Kidney epithelial cell (primary cell): ENCODE data around the gene TENM4. TPM values are rescaled to one million over a fixed set of nuclear protein-coding genes. Genes with fewer than 3 reads are reported as not detected.

ENCODE experiments used
- DNase-seq: peaks from one replicate; pipeline ENCODE4 v3.0.0-alpha.2; 2010; ENCODE audit warnings: low read depth
- H3K27me3 ChIP-seq: 2 replicates; pipeline ENCODE4 v1.6.0; 2011; ENCODE audit warnings: low read length; ENCODE audit not compliant: control insufficient read depth, insufficient read depth
- H3K36me3 ChIP-seq: 2 replicates; pipeline ENCODE4 v1.5.1; 2011; ENCODE audit warnings: low read length; ENCODE audit not compliant: control insufficient read depth, insufficient read depth
- H3K4me3 ChIP-seq: 2 replicates; pipeline ENCODE4 v1.5.1; 2011; ENCODE audit warnings: low read depth, mild to moderate bottlenecking, control low read depth, low read length
- CTCF ChIP-seq: IDR thresholded peaks from 2 replicates; pipeline ENCODE4 v1.5.1; 2011; ENCODE audit warnings: mild to moderate bottlenecking, moderate library complexity, low read length, control low read depth, inconsistent platforms; ENCODE audit not compliant: insufficient read depth, poor library complexity, severe bottlenecking
- total RNA-seq: library from RNA; depleted of rRNA; stranded (reverse); fragments of >200 nt; gene quantifications from 2 replicates; pipeline ENCODE4 v1.2.3, GENCODE V29; 2015

Gene TENM4
- total RNA-seq, 1 donor from 2014 or later = 35.3 TPM

GRCh38 chr11:78656327-78656726 lies 784.5 kb downstream of the TENM4 start:
- H3K27me3 ChIP-seq = no peaks in the 10 kb centered on the region
- no peak for DNase-seq
- no peak for TF ChIP-seq CTCF
- H3K4me3 ChIP-seq = no peak overlapping the region
- H3K36me3 ChIP-seq = no peaks in the 10 kb centered on the region

- Histone ChIP-seq H3K4me3 (no peak overlapping the region), H3K36me3 (no peaks in the 10 kb centered on the region), H3K27me3 (no peaks in the 10 kb centered on the region)
- TF ChIP-seq CTCF = no peak
- no peak for DNase-seq
Measured at GRCh38 chr11:78655561-78655960, 785.3 kb downstream of the TENM4 start.

GRCh38 chr11:78654866-78655265 lies 786.0 kb downstream of the TENM4 start:
- Histone ChIP-seq H3K4me3 (no peak overlapping the region), H3K36me3 (no peaks in the 10 kb centered on the region), H3K27me3 (no peaks in the 10 kb centered on the region)
- no peak for DNase-seq
- TF ChIP-seq CTCF = no peak

- no peak overlapping the region for H3K4me3 ChIP-seq
- no peak for DNase-seq
- no peaks in the 10 kb centered on the region for H3K27me3 ChIP-seq
- H3K36me3 ChIP-seq = no peaks in the 10 kb centered on the region
- TF ChIP-seq CTCF = no peak
Measured at GRCh38 chr11:78654071-78654470, 786.8 kb downstream of the TENM4 start.

GRCh38 chr11:78653294-78653909 lies 787.4 kb downstream of the TENM4 start:
- H3K4me3 ChIP-seq = no peak overlapping the region
- TF ChIP-seq CTCF = no peak
- no peaks in the 10 kb centered on the region for H3K27me3 ChIP-seq
- no peaks in the 10 kb centered on the region for H3K36me3 ChIP-seq
- no peak for DNase-seq

- no peak for DNase-seq
- no peak for TF ChIP-seq CTCF
- no peaks in the 10 kb centered on the region for H3K36me3 ChIP-seq
- no peaks in the 10 kb centered on the region for H3K27me3 ChIP-seq
- no peak overlapping the region for H3K4me3 ChIP-seq
Measured at GRCh38 chr11:78652843-78653239, 788.0 kb downstream of the TENM4 start.
